Measurements from ENCODE around the gene RERG.

- TF ChIP-seq EZH2 (IDR thresholded peaks at IDR 0.05; ENCODE audit: borderline replicate concordance, low read length) (no peak), CTCF (conservative IDR thresholded peaks at IDR 0.05 in 1 of 2, IDR thresholded peaks at IDR 0.05 in 1 of 2; ENCODE audit: extremely low read depth in 1 of 2, insufficient read depth in 1 of 2, low read depth in 1 of 2, low read length in 2 of 2) (no peak)
Measured at GRCh38 chr12:15152868-15153267, 68.3 kb downstream of the RERG start.

All from mammary epithelial cell (primary cell).